Sciatic nerve (tissue), 2 donors: Measurements from ENCODE around the gene SHC3. TPM values are rescaled to one million over a fixed set of nuclear protein-coding genes. Genes with fewer than 3 reads are reported as not detected.

Source experiments
- ATAC-seq: fragments of 200-7000 bp; cut with Tn5 transposase; one replicate; pipeline ENCODE4 v1.9.1; 2020; ENCODE audit warnings: mild to moderate bottlenecking, moderate library complexity
- DNase-seq: peaks from one replicate; pipeline ENCODE4 v3.0.0-alpha.2; 2020; ENCODE audit warnings: low spot score
- intact Hi-C: fragments of 100-400 bp; cut with DNase I; formaldehyde crosslinking; loops from one replicate; pipeline ENCODE4 v1.14.2; 2022
- total RNA-seq: library from RNA; stranded (reverse); fragmentation: NEBNext Ultra II Directional; extraction: Animal tissue kit (Norgen Biotek cat#: 25700); gene quantifications from one replicate; pipeline ENCODE4 v1.2.1, GENCODE V29; 2021
- donor health status: DM: no; HTN: no; CAD: no.
- donor health status: DM: no; HTN: no; CAD: no.

SHC3 gene
- total RNA-seq, 1 donor from 2014 or later, result 5.3 TPM

GRCh38 chr9:89165880-89166279 is 12.7 kb downstream of the SHC3 start:
- no peak for ATAC-seq
- intact Hi-C loops, result no loop called here
- DNase-seq, result no peak

GRCh38 chr9:89165341-89165740 is 13.3 kb downstream of the SHC3 start:
- ATAC-seq (no peak), DNase-seq (no peak)
- intact Hi-C loops, result no loop called here

GRCh38 chr9:89161221-89161620 is 17.4 kb downstream of the SHC3 start:
- DNase-seq (no peak), ATAC-seq (no peak)
- intact Hi-C loops, result no loop called here

- ATAC-seq, result no peak
- intact Hi-C loops, result no loop called here
Measured at GRCh38 chr9:89160806-89161205, 17.8 kb downstream of the SHC3 start.

GRCh38 chr9:89154651-89155336 is 23.8 kb downstream of the SHC3 start:
- DNase-seq (no peak), ATAC-seq (no peak)
- intact Hi-C loops, result no loop called here

More at GRCh38 chr9:89160806-89161205, 17.8 kb downstream of the SHC3 start:
- no peak for DNase-seq

GRCh38 chr9:89154218-89154617 is 24.4 kb downstream of the SHC3 start:
- ATAC-seq, result no peak
- intact Hi-C loops, result no loop called here

GRCh38 chr9:89153232-89154017 is 25.2 kb downstream of the SHC3 start:
- DNase-seq (no peak), ATAC-seq (peak; percentile 58)
- intact Hi-C loops, result no loop called here

More at GRCh38 chr9:89154218-89154617, 24.4 kb downstream of the SHC3 start:
- no peak for DNase-seq

GRCh38 chr9:89149726-89150125 is 28.9 kb downstream of the SHC3 start:
- intact Hi-C loops, result no loop called here
- no peak for DNase-seq
- no peak for ATAC-seq

GRCh38 chr9:89145097-89145496 is 33.5 kb downstream of the SHC3 start:
- intact Hi-C loops, result no loop called here
- DNase-seq (no peak), ATAC-seq (no peak)

- DNase-seq (no peak), ATAC-seq (no peak)
- intact Hi-C loops, result no loop called here
Measured at GRCh38 chr9:89144238-89144637, 34.4 kb downstream of the SHC3 start.

GRCh38 chr9:89143266-89143665 is 35.4 kb downstream of the SHC3 start:
- intact Hi-C loops, result no loop called here
- ATAC-seq (no peak), DNase-seq (no peak)

GRCh38 chr9:89139455-89139854 is 39.2 kb downstream of the SHC3 start:
- ATAC-seq, result no peak
- no peak for DNase-seq
- intact Hi-C loops, result no loop called here

- ATAC-seq (peak; percentile 27), DNase-seq (no peak)
- intact Hi-C loops, result no loop called here
Measured at GRCh38 chr9:89138463-89139390, 39.9 kb downstream of the SHC3 start.

- ATAC-seq (peak; percentile 97), DNase-seq (peak; percentile 77)
- intact Hi-C loops, result no loop called here
Measured at GRCh38 chr9:89137542-89138462, 40.8 kb downstream of the SHC3 start.

- intact Hi-C loops, result no loop called here
- DNase-seq (no peak), ATAC-seq (no peak)
Measured at GRCh38 chr9:89135591-89136166, 42.9 kb downstream of the SHC3 start.

GRCh38 chr9:89134709-89135108 is 43.9 kb downstream of the SHC3 start:
- no peak for DNase-seq
- ATAC-seq, result no peak
- intact Hi-C loops, result no loop called here

- DNase-seq (no peak), ATAC-seq (no peak)
- intact Hi-C loops, result no loop called here
Measured at GRCh38 chr9:89122949-89123348, 55.7 kb downstream of the SHC3 start.

- no peak for ATAC-seq
- no peak for DNase-seq
- intact Hi-C loops, result no loop called here
Measured at GRCh38 chr9:89120704-89121103, 57.9 kb downstream of the SHC3 start.
